HepG2 (cell line): ENCODE results near the gene KLHL12. TPM values are rescaled to one million over a fixed set of nuclear protein-coding genes. Genes with fewer than 3 reads are reported as not detected.
A peak's percentile ranks its signal among the peaks of the same experiment; 100 is the strongest.

ENCODE experiments used
- AGO2 ChIP-seq: fragments of 200-400 bp; formaldehyde crosslinking; optimal IDR thresholded peaks from 2 replicates; pipeline ENCODE3; 2017; ENCODE audit warnings: mild to moderate bottlenecking, low read depth, low read length, moderate library complexity
- JUN ChIP-seq: sonication (generic); formaldehyde crosslinking; IDR thresholded peaks from 2 replicates; pipeline ENCODE4 v1.4.0; 2020; ENCODE audit warnings: mild to moderate bottlenecking, missing genetic modification reagents
- KAT8 ChIP-seq: IDR thresholded peaks from 2 replicates; pipeline ENCODE4 v1.6.1; 2016; ENCODE audit warnings: missing genetic modification reagents, missing compliant biosample characterization
- KLF15 ChIP-seq: sonication (generic); formaldehyde crosslinking; IDR thresholded peaks from 2 replicates; pipeline ENCODE4 v1.8.1; 2023; ENCODE audit warnings: borderline replicate concordance, mild to moderate bottlenecking, inconsistent platforms, missing genetic modification reagents, mixed read lengths
- PBX2 ChIP-seq: IDR thresholded peaks from 2 replicates; pipeline ENCODE4 v1.6.1; 2016; ENCODE audit warnings: control low read depth
- TERF1 ChIP-seq: sonication (generic); formaldehyde crosslinking; IDR thresholded peaks from 2 replicates; pipeline ENCODE4 v1.8.0; 2022; ENCODE audit warnings: mild to moderate bottlenecking, missing genetic modification reagents, moderate library complexity
- ZBTB34 ChIP-seq: sonication (generic); formaldehyde crosslinking; IDR thresholded peaks from 2 replicates; pipeline ENCODE4 v1.8.0; 2022; ENCODE audit warnings: mild to moderate bottlenecking, missing genetic modification reagents
- ZBTB38 ChIP-seq: sonication (generic); formaldehyde crosslinking; IDR thresholded peaks from 2 replicates; pipeline ENCODE4 v1.5.1; 2020; ENCODE audit warnings: mild to moderate bottlenecking, missing genetic modification reagents
- ZNF180 ChIP-seq: sonication (generic); formaldehyde crosslinking; IDR thresholded peaks from 2 replicates; pipeline ENCODE4 v1.4.0; 2020; ENCODE audit warnings: low read depth, missing genetic modification reagents, borderline replicate concordance
- ZNF263 ChIP-seq: sonication (generic); formaldehyde crosslinking; IDR thresholded peaks from 2 replicates; pipeline ENCODE4 v1.4.0; 2020; ENCODE audit warnings: missing genetic modification reagents
- ZNF407 ChIP-seq: sonication (generic); formaldehyde crosslinking; IDR thresholded peaks from one replicate; pipeline ENCODE4 v1.5.1; 2020; ENCODE audit warnings: mild to moderate bottlenecking, missing genetic modification reagents; ENCODE audit errors: not compliant biosample characterization
- ZNF430 ChIP-seq: sonication (generic); formaldehyde crosslinking; IDR thresholded peaks from 2 replicates; pipeline ENCODE4 v1.9.0; 2021; ENCODE audit warnings: mild to moderate bottlenecking, missing genetic modification reagents
- ZNF431 ChIP-seq: sonication (generic); formaldehyde crosslinking; IDR thresholded peaks from 2 replicates; pipeline ENCODE4 v1.9.0; 2022; ENCODE audit warnings: missing genetic modification reagents, low read depth, mild to moderate bottlenecking, borderline replicate concordance
- ZNF549 ChIP-seq: sonication (generic); formaldehyde crosslinking; IDR thresholded peaks from 2 replicates; pipeline ENCODE4 v1.5.0; 2020; ENCODE audit warnings: missing genetic modification reagents
- ZNF614 ChIP-seq: IDR thresholded peaks from 2 replicates; pipeline ENCODE4 v1.6.1; 2018; ENCODE audit warnings: missing biosample characterization, missing genetic modification reagents, inconsistent platforms, borderline replicate concordance
- polyA plus RNA-seq, 8 experiments: library from polyadenylated mRNA; depleted of rRNA in 3 of 8; stranded (reverse) in 7 of 8; unstranded in 1 of 8; fragments of >200 nt; fragmentation: Illumina TruSeq in 4 of 8; extraction: Trizol in 4 of 8; gene quantifications; 2 replicates each; pipeline versions ENCODE4 v1.2.1 to v1.2.3, GENCODE V29; 2011 to 2016; ENCODE audit warnings: low read depth in 4 of 8, missing spikeins in 1 of 8, mixed read lengths in 1 of 8; ENCODE audit not compliant: insufficient read depth in 1 of 8
- total RNA-seq, 5 experiments: library from RNA; depleted of rRNA; stranded (reverse); fragments of >200 nt; fragmentation: Illumina TruSeq; extraction: Trizol; gene quantifications; 2 replicates each; pipeline ENCODE4 v1.2.3, GENCODE V29; 2016; ENCODE audit warnings: low read depth in 1 of 5

The KLHL12 gene
- total and polyA plus RNA-seq, 2 of the 13 experiments (the other 11 are each of a cell fraction or from before 2014, with no cell fraction given) = 19.2 to 25.2 TPM

- no peak for TF ChIP-seq PBX2
- peak; percentile 74 for TF ChIP-seq AGO2
- no peak for TF ChIP-seq ZBTB38 (CRISPR knock-in tag)
- TF ChIP-seq KLF15 (CRISPR knock-in tag) = no peak
- TF ChIP-seq TERF1 (CRISPR knock-in tag) = no peak
- no peak; the same call in 1 of the 2 replicates for TF ChIP-seq ZNF263 (CRISPR knock-in tag)
- TF ChIP-seq ZNF180 (CRISPR knock-in tag) = no peak
- TF ChIP-seq ZNF614 (CRISPR knock-in tag) = no peak
- 0 out of 2 replicates have a peak, but pooled peaks have one; percentile 6 for TF ChIP-seq JUN (CRISPR knock-in tag)
- no peak for TF ChIP-seq ZNF430
- TF ChIP-seq ZBTB34 (CRISPR knock-in tag) = no peak
- peak; percentile 59 for TF ChIP-seq KAT8 (CRISPR knock-in tag)
- no peak for TF ChIP-seq ZNF431 (CRISPR knock-in tag)
- TF ChIP-seq ZNF549 (CRISPR knock-in tag) = no peak
- TF ChIP-seq ZNF407 (CRISPR knock-in tag) = no peak
These were observed 66.2 kb downstream of the KLHL12 start (continued) for GRCh38 chr1:202860744-202861419.
